HG03354 (cell line): Measurements from ENCODE around the gene NLRP14.
A peak's percentile ranks its signal among the peaks of the same experiment; 100 is the strongest.

Experiments
- ATAC-seq: cut with Tn5 transposase; IDR thresholded peaks from one replicate; pipeline ENCODE4 v1.9.1; 2021; ENCODE audit warnings: mild to moderate bottlenecking; ENCODE audit not compliant: unreplicated experiment, poor library complexity, severe bottlenecking

Gene NLRP14

DNA sequence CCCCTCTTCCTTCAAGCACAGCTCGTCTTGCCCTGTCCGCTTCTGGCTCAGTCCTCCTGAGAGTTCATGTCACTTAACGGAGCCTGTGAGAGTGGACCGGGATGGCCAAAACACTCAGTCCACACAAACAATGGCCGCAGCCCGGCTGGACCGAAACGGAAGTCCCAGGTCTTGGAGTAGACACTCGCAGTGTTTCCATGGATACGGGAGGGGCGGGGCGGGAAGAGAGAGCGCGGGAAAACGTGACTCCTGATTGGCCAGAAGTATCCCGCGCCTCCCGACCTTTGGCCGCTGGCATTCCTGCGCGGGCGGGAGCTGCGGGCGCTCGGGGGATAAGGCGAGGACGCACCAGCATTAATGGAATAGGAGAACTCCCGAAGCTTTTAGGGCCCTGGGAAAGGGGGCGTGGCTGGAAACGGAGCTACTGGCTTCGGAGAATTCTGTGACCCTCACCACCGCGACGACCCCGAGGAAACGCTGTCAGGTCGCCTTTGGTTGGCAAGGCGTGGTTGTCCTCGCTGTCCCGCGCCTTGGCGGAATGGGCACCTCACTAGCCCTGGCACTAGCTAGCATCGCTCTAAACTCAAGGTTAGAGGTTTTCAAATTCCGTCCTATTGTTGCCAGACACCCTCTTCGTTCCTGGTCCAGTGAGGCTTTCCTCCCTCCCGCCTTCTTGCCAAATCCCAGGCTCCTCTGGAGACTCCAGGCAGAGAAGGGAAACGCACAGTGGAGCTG is at the start of gene NLRP14, which contains the start of gene ZNF214:
TSS of gene NLRP14 (plus strand) at position 297 of the 735 bp plus-strand sequence. CDS start 18,108 bp downstream, outside the sequence.
TSS of gene ZNF214 (minus strand) at position 164 of the 735 bp plus-strand sequence. CDS start 17,511 bp downstream, outside the sequence.
- ATAC-seq = peak; percentile 57

DNA sequence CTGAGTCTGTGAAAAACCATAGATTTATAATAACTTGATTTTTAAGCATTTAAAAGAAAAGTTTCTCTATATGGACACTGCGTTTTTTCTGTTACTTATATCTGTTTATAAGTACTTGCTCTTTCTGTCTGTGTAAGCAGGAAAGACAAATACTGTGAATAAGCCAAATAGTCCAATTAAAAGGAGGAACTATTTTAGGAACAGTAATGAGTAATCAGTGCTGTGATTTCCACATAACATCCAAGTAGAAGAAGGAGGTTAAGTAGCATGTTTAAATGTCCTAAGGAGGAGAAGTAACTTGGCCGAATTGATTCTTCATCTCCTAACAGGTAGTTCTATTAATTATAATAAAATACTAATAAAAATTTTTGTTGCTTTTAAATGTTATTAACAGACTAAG is 40.9 kb upstream of the NLRP14 start:
- ATAC-seq = no peak

GRCh38 chr11:6986487-6986886 is 33.8 kb upstream of the NLRP14 start:
- ATAC-seq = no peak

DNA sequence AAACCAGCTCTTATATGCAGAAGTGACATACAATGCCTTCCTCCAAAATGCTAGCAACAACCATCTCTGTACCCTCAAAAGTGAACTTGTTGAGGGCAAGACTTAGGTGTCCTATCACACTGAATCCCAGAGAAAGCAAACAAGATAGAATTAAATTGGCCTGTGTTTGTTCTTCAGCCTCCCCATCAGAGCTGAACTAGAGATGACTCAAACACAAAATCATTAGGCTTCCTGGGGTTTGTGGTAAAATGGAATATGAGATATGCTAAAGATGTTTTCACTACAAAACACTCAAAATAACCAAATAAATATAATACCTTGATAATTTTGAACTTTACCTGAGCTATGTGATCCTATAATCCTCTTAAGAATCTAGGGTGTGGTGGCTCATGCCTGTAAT is 31.8 kb upstream of the NLRP14 start:
- no peak for ATAC-seq

GRCh38 chr11:6991227-6991626 is 29.1 kb upstream of the NLRP14 start:
- no peak for ATAC-seq

- ATAC-seq = no peak
Measured at GRCh38 chr11:6992026-6992425, 28.3 kb upstream of the NLRP14 start.

GRCh38 chr11:6992457-6993417 is 27.5 kb upstream of the NLRP14 start:
- ATAC-seq = no peak

DNA sequence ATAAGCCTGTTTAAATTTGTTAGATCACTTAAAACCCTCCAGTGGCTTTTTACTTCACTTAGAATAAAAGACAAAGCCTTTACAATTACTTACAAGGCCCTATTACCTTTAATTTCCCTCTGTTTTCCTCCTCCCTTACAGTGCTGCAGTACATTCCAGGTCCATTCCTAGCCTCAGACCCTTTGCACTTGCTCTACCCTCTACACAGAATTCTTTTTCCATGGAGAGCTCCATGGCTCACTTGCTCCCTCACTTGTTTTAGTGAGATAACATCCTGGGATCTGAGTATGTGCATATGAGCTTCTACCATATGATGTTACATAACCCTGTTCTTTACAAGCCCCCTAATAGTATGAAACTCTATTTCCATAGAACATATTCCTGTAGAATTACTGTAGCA is 24.6 kb upstream of the NLRP14 start:
- ATAC-seq = no peak

DNA sequence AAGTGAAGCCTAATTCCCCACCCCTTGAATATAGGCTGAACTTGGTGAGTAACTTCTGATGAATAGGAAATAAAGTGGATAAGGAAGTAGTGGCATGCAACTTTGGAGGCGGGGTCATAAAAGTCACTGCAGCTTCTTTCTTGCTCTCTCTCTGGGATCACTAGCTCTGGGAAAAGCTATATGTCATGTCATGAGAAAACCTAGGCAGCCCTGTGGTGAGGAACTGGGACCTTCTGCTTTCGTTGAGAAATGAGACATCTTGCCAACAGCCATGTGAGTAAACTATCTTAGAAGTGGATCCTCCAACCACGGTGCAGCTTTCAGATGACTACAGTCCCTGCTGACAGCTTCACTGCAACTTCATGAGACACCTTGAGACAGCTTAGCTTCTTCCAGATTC is 15.8 kb upstream of the NLRP14 start:
- no peak for ATAC-seq

GRCh38 chr11:7014118-7014517 is 6.2 kb upstream of the NLRP14 start:
- ATAC-seq = no peak

DNA sequence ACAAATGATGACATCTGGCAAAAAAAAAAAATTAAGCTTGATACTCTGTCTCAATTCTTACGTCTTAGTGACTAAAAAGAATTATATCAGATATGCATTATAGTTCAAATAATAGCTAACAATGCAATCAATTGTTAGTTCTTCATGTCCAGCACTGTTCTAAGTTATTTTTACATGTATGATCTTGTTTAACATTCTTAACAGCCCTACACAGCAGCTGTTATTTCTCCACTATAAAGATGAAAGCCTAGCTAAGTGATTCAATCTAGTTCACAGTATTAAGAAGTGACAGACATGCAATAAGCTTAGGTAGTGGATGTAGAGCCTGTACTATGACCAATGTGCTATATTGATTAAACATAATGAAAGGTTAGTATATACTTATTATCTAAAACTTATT is 4.3 kb upstream of the NLRP14 start:
- ATAC-seq = no peak

- ATAC-seq = peak; percentile 35
Measured at GRCh38 chr11:7019500-7020182, 638 bp upstream of the NLRP14 start.

GRCh38 chr11:7021318-7021717 is 1.0 kb downstream of the NLRP14 start:
- no peak for ATAC-seq

DNA sequence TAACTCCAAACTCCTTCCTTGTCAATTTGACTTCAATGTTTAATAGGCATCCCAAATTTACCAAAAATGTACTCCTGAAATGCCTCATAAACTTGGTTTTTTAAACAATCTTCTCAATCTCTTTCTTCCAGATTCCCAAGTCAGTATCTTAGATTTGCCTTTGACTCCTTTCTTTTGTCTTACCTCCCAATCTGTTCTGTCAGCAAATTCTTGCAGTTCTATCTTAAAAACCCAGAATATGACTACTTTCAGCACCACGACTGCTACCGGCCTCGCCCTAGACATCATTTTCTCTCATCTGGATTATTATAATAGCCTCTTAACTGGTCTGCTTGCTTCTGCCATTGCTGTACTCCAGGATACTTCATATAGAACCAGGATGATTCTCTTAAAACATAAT is 7.9 kb downstream of the NLRP14 start:
- no peak for ATAC-seq

- no peak for ATAC-seq
Measured at GRCh38 chr11:7030836-7031235, 10.6 kb downstream of the NLRP14 start.

- no peak for ATAC-seq
Measured at GRCh38 chr11:7031471-7031871, 11.2 kb downstream of the NLRP14 start.

DNA sequence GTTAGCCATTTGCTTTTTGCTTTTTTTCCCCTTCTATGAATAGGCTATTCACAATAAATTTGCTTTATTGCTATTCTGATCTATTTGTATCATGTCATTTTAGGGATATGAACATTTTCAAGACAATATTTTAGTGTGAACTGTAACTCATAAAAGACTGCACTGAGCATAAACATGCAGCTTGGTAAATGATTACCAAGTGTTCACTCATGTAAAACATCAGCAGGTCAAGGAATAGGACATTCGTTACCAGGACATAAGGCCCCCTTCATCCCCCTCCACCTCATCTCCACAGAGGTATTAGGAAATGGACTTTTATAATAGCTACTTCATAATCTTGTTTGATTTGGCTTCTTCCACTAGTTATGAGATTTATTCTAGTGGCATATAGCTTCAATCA is 12.4 kb downstream of the NLRP14 start:
- ATAC-seq = no peak

DNA sequence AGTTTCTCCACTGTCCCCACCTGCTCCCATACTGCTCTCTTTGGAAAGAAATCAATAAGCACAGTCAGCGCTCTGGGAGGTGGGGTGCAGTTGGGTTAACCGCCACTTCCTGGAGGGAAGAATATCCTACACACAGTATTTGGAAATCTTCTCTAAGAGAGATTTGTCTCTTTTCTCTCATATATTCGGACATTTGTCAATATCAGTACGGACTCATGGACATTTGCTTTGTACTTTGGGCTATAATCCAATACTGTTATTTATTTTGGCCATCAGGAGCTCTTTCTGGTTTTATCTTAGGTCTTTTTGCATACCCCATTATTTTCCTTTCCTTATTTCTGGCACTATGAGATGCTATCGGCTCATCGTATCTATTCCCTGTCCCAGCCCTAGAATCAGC is 13.7 kb downstream of the NLRP14 start:
- no peak for ATAC-seq

DNA sequence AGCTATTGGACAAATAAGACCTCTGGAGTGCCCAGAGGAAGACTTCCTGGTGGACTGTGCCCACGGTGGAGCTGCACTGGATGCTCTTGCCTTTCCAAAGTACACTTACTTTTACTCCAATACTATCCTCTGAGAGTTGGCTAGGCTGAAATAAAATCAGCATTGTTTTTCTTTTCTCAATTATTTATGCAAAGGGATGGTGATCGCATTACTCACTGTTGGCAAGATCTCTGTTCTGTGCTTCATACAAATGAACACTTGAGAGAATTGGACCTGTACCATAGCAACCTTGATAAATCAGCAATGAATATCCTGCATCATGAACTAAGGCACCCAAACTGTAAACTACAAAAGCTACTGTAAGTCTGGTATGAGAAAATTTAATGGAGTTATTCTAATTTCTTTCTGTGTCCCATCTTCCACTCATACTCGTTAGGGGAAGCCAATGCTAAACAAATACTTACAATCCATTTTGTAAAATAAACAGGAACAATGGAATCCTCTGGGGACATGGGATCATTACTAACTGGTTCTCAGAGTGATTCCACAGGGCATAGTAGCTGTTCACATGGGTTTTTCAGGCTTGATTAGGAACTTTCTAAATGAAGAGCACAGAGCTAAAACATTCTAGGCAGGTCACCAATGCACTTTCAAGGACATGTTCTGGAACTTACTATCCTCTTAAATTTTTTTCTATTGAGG is 26.3 kb downstream of the NLRP14 start:
- no peak for ATAC-seq

DNA sequence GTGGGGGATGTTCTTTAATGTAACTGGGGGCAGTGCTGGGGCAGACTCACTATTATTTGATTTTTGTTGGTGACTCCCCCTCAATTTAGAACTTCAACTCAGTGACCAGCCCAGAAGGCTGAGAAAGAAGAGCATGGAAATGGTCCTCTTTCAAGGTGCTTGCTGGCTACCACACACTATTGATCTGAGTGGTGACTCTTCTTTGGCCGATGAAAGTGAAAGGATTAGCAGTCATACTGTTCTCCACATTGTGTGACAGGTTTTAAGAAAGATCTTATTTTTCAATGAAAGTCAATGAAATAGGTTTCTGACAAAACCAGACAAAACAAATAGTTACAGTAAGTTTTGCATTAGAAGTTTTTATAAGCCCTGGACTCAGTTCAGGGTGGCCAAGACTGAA is 29.9 kb downstream of the NLRP14 start:
- no peak for ATAC-seq
